Measurements from ENCODE around the gene PLPPR3. TPM values are rescaled to one million over a fixed set of nuclear protein-coding genes. Genes with fewer than 3 reads are reported as not detected.
A peak's percentile ranks its signal among the peaks of the same experiment; 100 is the strongest.

The PLPPR3 gene
- total and polyA plus RNA-seq, 9 of the 15 experiments (the other 6 are each of a cell fraction or from before 2014, with no cell fraction given) = 0.01 to 48.2 (median 8.6) TPM

DNA sequence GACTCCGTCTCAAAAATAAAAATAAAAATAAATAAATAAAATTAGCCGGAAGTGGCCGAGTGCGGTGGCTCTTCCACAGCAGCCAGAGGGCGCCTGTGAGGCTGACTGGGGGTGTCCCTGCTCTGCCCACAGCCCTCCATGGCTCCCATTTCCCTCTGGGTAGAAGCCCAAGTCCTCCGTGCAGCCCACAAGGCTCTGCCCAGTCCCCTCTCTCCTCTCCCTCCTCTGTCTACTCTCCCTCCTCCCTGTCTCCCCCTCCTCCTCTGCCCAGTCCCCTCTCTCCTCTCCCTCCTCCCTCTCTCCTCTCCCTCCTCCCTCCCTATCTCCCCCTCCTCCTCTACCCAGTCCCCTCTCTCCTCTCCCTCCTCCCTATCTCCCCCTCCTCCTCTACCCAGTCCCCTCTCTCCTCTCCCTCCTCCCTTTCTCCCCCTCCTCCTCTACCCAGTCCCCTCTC lies 50.4 kb downstream of the PLPPR3 start (continued):
- no peak for TF ChIP-seq NCOR1 (IDR thresholded peaks at IDR 0.05)
- 0 out of 2 replicates have a peak, but pooled peaks have one; percentile 36 for TF ChIP-seq ZNF175 (CRISPR knock-in tag; IDR thresholded peaks at IDR 0.05; ENCODE audit: low read depth)
- TF ChIP-seq RBM14 (IDR thresholded peaks at IDR 0.05; ENCODE audit: borderline replicate concordance, insufficient read depth, low read depth, low read length) = no peak
- TF ChIP-seq ZBTB7A (IDR thresholded peaks at IDR 0.05; ENCODE audit: borderline replicate concordance, control insufficient read depth, low read depth, low read length) = peak; percentile 41; the same call in 1 of the 2 replicates
- TF ChIP-seq, protein P1, sequence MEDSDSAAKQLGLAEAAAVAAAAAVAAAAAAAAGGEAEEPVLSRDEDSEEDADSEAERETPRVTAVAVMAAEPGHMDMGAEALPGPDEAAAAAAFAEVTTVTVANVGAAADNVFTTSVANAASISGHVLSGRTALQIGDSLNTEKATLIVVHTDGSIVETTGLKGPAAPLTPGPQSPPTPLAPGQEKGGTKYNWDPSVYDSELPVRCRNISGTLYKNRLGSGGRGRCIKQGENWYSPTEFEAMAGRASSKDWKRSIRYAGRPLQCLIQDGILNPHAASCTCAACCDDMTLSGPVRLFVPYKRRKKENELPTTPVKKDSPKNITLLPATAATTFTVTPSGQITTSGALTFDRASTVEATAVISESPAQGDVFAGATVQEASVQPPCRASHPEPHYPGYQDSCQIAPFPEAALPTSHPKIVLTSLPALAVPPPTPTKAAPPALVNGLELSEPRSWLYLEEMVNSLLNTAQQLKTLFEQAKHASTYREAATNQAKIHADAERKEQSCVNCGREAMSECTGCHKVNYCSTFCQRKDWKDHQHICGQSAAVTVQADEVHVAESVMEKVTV (CRISPR knock-in tag; IDR thresholded peaks at IDR 0.05) = peak; percentile 58; the same call in 1 of the 2 replicates
- peak; percentile 96 for TF ChIP-seq ZFP36 (IDR thresholded peaks at IDR 0.05; ENCODE audit: low read depth, low read length, partially characterized antibody)
- TF ChIP-seq, protein P2, sequence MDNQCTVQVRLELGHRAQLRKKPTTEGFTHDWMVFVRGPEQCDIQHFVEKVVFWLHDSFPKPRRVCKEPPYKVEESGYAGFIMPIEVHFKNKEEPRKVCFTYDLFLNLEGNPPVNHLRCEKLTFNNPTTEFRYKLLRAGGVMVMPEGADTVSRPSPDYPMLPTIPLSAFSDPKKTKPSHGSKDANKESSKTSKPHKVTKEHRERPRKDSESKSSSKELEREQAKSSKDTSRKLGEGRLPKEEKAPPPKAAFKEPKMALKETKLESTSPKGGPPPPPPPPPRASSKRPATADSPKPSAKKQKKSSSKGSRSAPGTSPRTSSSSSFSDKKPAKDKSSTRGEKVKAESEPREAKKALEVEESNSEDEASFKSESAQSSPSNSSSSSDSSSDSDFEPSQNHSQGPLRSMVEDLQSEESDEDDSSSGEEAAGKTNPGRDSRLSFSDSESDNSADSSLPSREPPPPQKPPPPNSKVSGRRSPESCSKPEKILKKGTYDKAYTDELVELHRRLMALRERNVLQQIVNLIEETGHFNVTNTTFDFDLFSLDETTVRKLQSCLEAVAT (IDR thresholded peaks at IDR 0.05) = 0 out of 4 replicates have a peak, but pooled peaks of 1 of the 2 experiments have one; percentile 45
- 0 out of 2 replicates have a peak, but pooled peaks have one; percentile 20 for TF ChIP-seq JUND (IDR thresholded peaks at IDR 0.05; ENCODE audit: borderline replicate concordance, low read depth, low read length)
- peak; percentile 12; the same call in 1 of the 3 replicates for TF ChIP-seq JUND (tag; IDR thresholded peaks at IDR 0.05; ENCODE audit: borderline replicate concordance, low read depth, low read length)
- TF ChIP-seq ETV1 (tag; conservative IDR thresholded peaks at IDR 0.05; ENCODE audit: low read depth) = peak; percentile 91
- TF ChIP-seq SNRNP70 (optimal IDR thresholded peaks at IDR 0.05; ENCODE audit: low read depth, low read length) = no peak
- peak; percentile 27; the same call in 1 of the 2 replicates for TF ChIP-seq CBX1 (IDR thresholded peaks at IDR 0.05; ENCODE audit: low read depth)
- TF ChIP-seq DLX4 (CRISPR knock-in tag; IDR thresholded peaks at IDR 0.05) = no peak
- no peak for TF ChIP-seq HMG20A (CRISPR knock-in tag; conservative IDR thresholded peaks at IDR 0.05)
- TF ChIP-seq, protein P3, sequence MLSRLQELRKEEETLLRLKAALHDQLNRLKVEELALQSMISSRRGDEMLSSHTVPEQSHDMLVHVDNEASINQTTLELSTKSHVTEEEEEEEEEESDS (CRISPR knock-in tag; IDR thresholded peaks at IDR 0.05) = no peak
- TF ChIP-seq BCOR (IDR thresholded peaks at IDR 0.05) = peak; percentile 78
- TF ChIP-seq TAF1 (IDR thresholded peaks at IDR 0.05; ENCODE audit: control insufficient read depth, extremely low read depth, insufficient read depth, low read length, severe bottlenecking) = no peak
- peak; percentile 21 for TF ChIP-seq PHF20 (IDR thresholded peaks at IDR 0.05; ENCODE audit: partially characterized antibody)
- no peak for TF ChIP-seq BCLAF1 (IDR thresholded peaks at IDR 0.05; ENCODE audit: borderline replicate concordance in 1 of 2, control insufficient read depth in 1 of 2, low read depth in 2 of 2, low read length in 1 of 2)
- no peak for TF ChIP-seq PHB (CRISPR knock-in tag; IDR thresholded peaks at IDR 0.05)

Measured in K562 (cell line).